GM12878 (cell line): ENCODE measurements around the gene CAPN8. TPM values are rescaled to one million over a fixed set of nuclear protein-coding genes. Genes with fewer than 3 reads are reported as not detected.

Experiments used
- ATAC-seq: fragments of 200-7000 bp; cut with Tn5 transposase; 3 replicates; pipeline ENCODE4 v1.9.1; 2020; ENCODE audit warnings: mild to moderate bottlenecking, moderate library complexity
- BruUV-seq: library from RNA; stranded (reverse); fragments of 400-500 nt; replicated peaks from 2 replicates; lab custom pipeline; 2021; lab: Mats Ljungman, UMichigan
- CTCF ChIA-PET: fragments of 300-600 bp; sonication (Branson Sonifier 250); formaldehyde crosslinking; extraction: SDS; loops from one replicate; lab custom pipeline; 2021; ENCODE audit warnings: inconsistent platforms; lab: Yijun Ruan, JAX
- POLR2A ChIA-PET: fragments of 350-600 bp; formaldehyde crosslinking; extraction: SDS; loops from one replicate; lab custom pipeline; 2021; ENCODE audit warnings: inconsistent platforms; lab: Charles Lee
- RAD21 ChIA-PET: fragments of 300-600 bp; sonication (Branson Sonifier 250); formaldehyde crosslinking; loops from one replicate; lab custom pipeline; 2023; ENCODE audit warnings: antibody characterized with exemption; ENCODE audit not compliant: unreplicated experiment; lab: Charles Lee
- SMC1A ChIA-PET: fragments of 300-600 bp; sonication (Branson Sonifier 250); formaldehyde crosslinking; loops from one replicate; lab custom pipeline; 2023; ENCODE audit not compliant: unreplicated experiment, uncharacterized antibody; lab: Charles Lee
- DNase-seq: peaks from one replicate; pipeline ENCODE4 v3.0.0-alpha.2; 2011; ENCODE audit warnings: low read depth, low spot score
- FAIRE-seq: peaks from 3 replicates; lab custom pipeline; 2011; peaks lifted over from hg19 to GRCh38; lab: Jason Lieb, UNC
- H2AFZ ChIP-seq: 2 replicates; pipeline ENCODE4 v1.6.0; 2011; ENCODE audit warnings: low read depth, low read length, control low read depth; ENCODE audit not compliant: control insufficient read depth
- H3K27ac ChIP-seq: 2 replicates; pipeline ENCODE4 v1.5.1; 2011; ENCODE audit warnings: control low read depth; ENCODE audit not compliant: control insufficient read depth, insufficient read depth
- H3K27me3 ChIP-seq, 2 experiments: replicated peaks in 1 of 2; 2 replicates each; pipeline versions ENCODE4 v1.6.0 to v1.6.1; 2011; ENCODE audit warnings: low read length in 1 of 2; ENCODE audit not compliant: control insufficient read depth in 2 of 2, insufficient read depth in 2 of 2
- H3K36me3 ChIP-seq, 2 experiments: 2 replicates each; pipeline ENCODE4 v1.5.1; 2011; ENCODE audit warnings: low read length in 1 of 2; ENCODE audit not compliant: control insufficient read depth in 2 of 2, insufficient read depth in 2 of 2
- H3K4me1 ChIP-seq: 2 replicates; pipeline ENCODE4 v1.6.1; 2011; ENCODE audit warnings: mild to moderate bottlenecking, low read length, moderate library complexity, mixed read lengths; ENCODE audit not compliant: control insufficient read depth, insufficient read depth
- H3K4me2 ChIP-seq: 2 replicates; pipeline ENCODE4 v1.6.0; 2011; ENCODE audit warnings: control low read depth; ENCODE audit not compliant: control insufficient read depth, insufficient read depth
- H3K4me3 ChIP-seq: fragments of 200-600 bp; sonication (generic); 2 replicates; pipeline ENCODE4 v1.5.1; 2016
- H3K79me2 ChIP-seq: 2 replicates; pipeline ENCODE4 v1.6.0; 2011; ENCODE audit warnings: low read length; ENCODE audit not compliant: control insufficient read depth, insufficient read depth
- H3K9ac ChIP-seq: 2 replicates; pipeline ENCODE4 v1.8.0; 2011; ENCODE audit warnings: low read length, control low read depth, mixed read lengths; ENCODE audit not compliant: control insufficient read depth, insufficient read depth
- H3K9me3 ChIP-seq: replicated peaks from 3 replicates; pipeline ENCODE4 v1.5.1; 2011; ENCODE audit warnings: mild to moderate bottlenecking, low read length; ENCODE audit not compliant: control insufficient read depth, insufficient read depth
- H4K20me1 ChIP-seq: 2 replicates; pipeline ENCODE4 v1.6.0; 2011; ENCODE audit not compliant: control insufficient read depth, insufficient read depth
- ATF2 ChIP-seq: IDR thresholded peaks from 2 replicates; pipeline ENCODE4 v1.6.1; 2012; ENCODE audit warnings: low read length, inconsistent platforms
- ATF7 ChIP-seq: fragments of 450-650 bp; IDR thresholded peaks from 2 replicates; pipeline ENCODE4 v1.6.1; 2016; ENCODE audit warnings: low read depth, mild to moderate bottlenecking
- KAT2A ChIP-seq: conservative IDR thresholded peaks from 2 replicates; pipeline ENCODE4 v1.6.1; 2011; ENCODE audit warnings: low read depth, low read length; ENCODE audit not compliant: control insufficient read depth
- LARP7 ChIP-seq: fragments of 450-650 bp; IDR thresholded peaks from 2 replicates; pipeline ENCODE4 v1.6.1; 2017; ENCODE audit warnings: mild to moderate bottlenecking
- MYB ChIP-seq: fragments of 150-350 bp; IDR thresholded peaks from 2 replicates; pipeline ENCODE4 v1.6.1; 2014; ENCODE audit warnings: mild to moderate bottlenecking, low read depth, low read length, borderline replicate concordance
- SKIL ChIP-seq: fragments of 450-650 bp; IDR thresholded peaks from 2 replicates; pipeline ENCODE4 v1.6.1; 2017; ENCODE audit warnings: mild to moderate bottlenecking, low read depth, inconsistent platforms; ENCODE audit not compliant: poor library complexity, severe bottlenecking
- SMAD1 ChIP-seq: fragments of 450-650 bp; IDR thresholded peaks from 2 replicates; pipeline ENCODE4 v1.6.1; 2018; ENCODE audit warnings: mild to moderate bottlenecking, low read depth; ENCODE audit not compliant: partially characterized antibody
- SMC3 ChIP-seq: IDR thresholded peaks from 2 replicates; pipeline ENCODE4 v1.6.1; 2011; ENCODE audit warnings: low read length, improper control_type of control experiment, borderline replicate concordance
- ZSCAN29 ChIP-seq: fragments of 450-650 bp; IDR thresholded peaks from 2 replicates; pipeline ENCODE4 v1.6.1; 2017; ENCODE audit warnings: mild to moderate bottlenecking, moderate library complexity
- WGBS: methylation state at CpG from one replicate; pipeline ENCODE4 v1.1.6; 2016; ENCODE audit warnings: low lambda C conversion rate; ENCODE audit not compliant: insufficient replicate concordance, insufficient coverage; ENCODE audit errors: missing lambda C conversion rate; 5-methylcytosine and 5-hydroxymethylcytosine counted together
- in situ Hi-C: fragments of 300-500 bp; cut with MboI; formaldehyde crosslinking; loops from 9 replicates; pipeline ENCODE4 v1.14.3; 2018; ENCODE audit warnings: mixed read lengths
- intact Hi-C: fragments of 100-400 bp; cut with micrococcal nuclease; formaldehyde crosslinking; loops from one replicate; pipeline ENCODE4 v1.14.2; 2022; ENCODE audit not compliant: unreplicated experiment
- polyA plus RNA-seq, 11 experiments: library from polyadenylated mRNA; depleted of rRNA in 4 of 11; unstranded in 6 of 11; stranded (reverse) in 5 of 11; fragments of >200 nt; fragmentation: Nextera tagmentation in 4 of 11; fragmentation: Illumina TruSeq in 1 of 11; extraction: Ambion mirVana in 4 of 11; extraction: Trizol in 1 of 11; gene quantifications; 1 replicate in 1 of 11; 2 replicates in 10 of 11; pipeline versions ENCODE4 v1.2.1 to v1.2.3, GENCODE V29; 2011 to 2016; ENCODE audit warnings: inconsistent platforms in 2 of 11, missing spikeins in 2 of 11, low read depth in 1 of 11
- total RNA-seq, 4 experiments: library from RNA; depleted of rRNA in 3 of 4; stranded (reverse); fragments of >200 nt in 3 of 4; fragmentation: Illumina TruSeq in 1 of 4; extraction: Trizol in 1 of 4; gene quantifications; 2 replicates each; pipeline versions ENCODE4 v1.2.1 to v1.2.3, GENCODE V29; 2013 to 2021
- TF ChIP-seq, protein P1 (sequence below): fragments of 450-650 bp; conservative IDR thresholded peaks from 2 replicates; pipeline ENCODE4 v1.6.1; 2017; ENCODE audit warnings: mild to moderate bottlenecking, moderate library complexity
- TF ChIP-seq, protein P2 (sequence below): IDR thresholded peaks from 2 replicates; pipeline ENCODE4 v1.6.1; 2012; ENCODE audit warnings: low read depth, low read length, improper control_type of control experiment

Gene CAPN8
- total and polyA plus RNA-seq, 10 of the 15 experiments (the other 5 are each of a cell fraction or from before 2014, with no cell fraction given) = 6.4 to 30.7 (median 12.3) TPM

DNA sequence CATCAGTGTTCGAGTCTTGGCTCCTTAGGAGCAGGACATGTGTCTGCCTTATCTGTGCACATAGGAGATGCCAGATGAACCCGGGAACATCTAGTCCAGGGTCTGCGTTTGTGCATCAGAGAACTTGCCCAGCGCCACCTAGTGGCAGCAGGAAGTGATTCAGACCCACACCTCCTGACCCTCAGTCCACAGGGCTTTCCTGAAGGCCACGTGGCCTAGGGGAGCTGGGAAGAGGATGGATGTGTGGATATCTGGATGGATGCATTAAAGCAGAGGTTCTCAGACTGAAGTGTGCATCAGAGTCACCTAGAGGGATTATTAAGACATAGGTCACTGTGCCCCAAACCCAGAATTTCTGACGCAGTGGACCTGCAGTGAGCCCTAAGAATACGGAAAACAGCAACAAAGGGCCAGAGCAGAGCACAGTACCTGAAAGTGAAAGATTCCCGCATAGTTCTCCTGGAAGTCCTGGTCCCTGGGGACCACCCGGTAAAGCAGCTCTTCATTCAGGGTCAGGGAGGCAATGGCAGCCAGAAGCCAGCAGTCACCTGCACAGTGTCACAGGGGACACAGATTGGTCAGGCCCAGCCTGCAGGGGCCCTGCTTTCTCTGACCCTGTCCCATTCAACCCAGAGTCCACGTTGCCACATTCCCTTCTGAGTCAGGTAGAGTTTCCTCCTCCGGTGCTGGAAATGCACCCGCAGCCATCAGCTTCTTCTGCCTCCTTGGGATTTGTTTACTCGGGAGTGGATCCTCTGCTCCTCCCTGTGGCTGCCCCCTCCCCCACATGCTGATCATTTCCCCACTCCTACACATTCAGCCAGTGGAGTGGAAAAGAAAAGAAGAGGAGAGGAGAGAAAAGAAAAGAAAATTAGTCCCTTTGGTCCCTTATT is 37.0 kb downstream of the CAPN8 start:
- Histone ChIP-seq H3K36me3 (no peaks in the 10 kb centered on the region), H3K79me2 (no peaks in the 10 kb centered on the region), H3K4me3 (no peak overlapping the region), H3K4me1 (no peaks in the 10 kb centered on the region), H3K9me3 (no peaks in the 10 kb centered on the region), H3K9ac (no peak overlapping the region), H3K4me2 (no peak overlapping the region), H4K20me1 (no peaks in the 10 kb centered on the region), H3K27ac (no peak overlapping the region), H3K27me3 (peaks cover 0 to 3% of the 10 kb centered on the region in 2 experiments; a peak in 1 of 4 replicates), H2AFZ (no peak overlapping the region)
- ChIA-PET CTCF (interaction anchor here (0.7 to 5.1 kb wide), 22 partner anchors 7 to 878 kb away, joined by 3 to 64 read pairs (median 4); no protein-coding TSS in a partner anchor), SMC1A (interaction anchor here (0.7 to 4.2 kb wide), 8 partner anchors 9 to 99 kb away, joined by 3 to 37 read pairs (median 4); no protein-coding TSS in a partner anchor), POLR2A (interaction anchor here (1.0 to 1.3 kb wide), 2 partner anchors 72 to 96 kb away, joined by 3 to 4 read pairs; no protein-coding TSS in a partner anchor), RAD21 (interaction anchor here (0.8 to 7.9 kb wide), 9 partner anchors 9 to 495 kb away, joined by 3 to 45 read pairs (median 4); no protein-coding TSS in a partner anchor)
- 35% methylated on average over 13 of the region's 13 CpGs for WGBS
- in situ Hi-C loops (no loop called here), intact Hi-C loops (loop anchor here (1.0 kb wide), 1 partner anchor 97 kb away; no protein-coding TSS in a partner anchor)
- peak; percentile 90 for ATAC-seq
- no peak for DNase-seq
- BruUV-seq = no TSS peak
- FAIRE-seq = peak; percentile 75
- TF ChIP-seq KAT2A = no peak
- no peak for TF ChIP-seq ATF2
- TF ChIP-seq, protein P1, sequence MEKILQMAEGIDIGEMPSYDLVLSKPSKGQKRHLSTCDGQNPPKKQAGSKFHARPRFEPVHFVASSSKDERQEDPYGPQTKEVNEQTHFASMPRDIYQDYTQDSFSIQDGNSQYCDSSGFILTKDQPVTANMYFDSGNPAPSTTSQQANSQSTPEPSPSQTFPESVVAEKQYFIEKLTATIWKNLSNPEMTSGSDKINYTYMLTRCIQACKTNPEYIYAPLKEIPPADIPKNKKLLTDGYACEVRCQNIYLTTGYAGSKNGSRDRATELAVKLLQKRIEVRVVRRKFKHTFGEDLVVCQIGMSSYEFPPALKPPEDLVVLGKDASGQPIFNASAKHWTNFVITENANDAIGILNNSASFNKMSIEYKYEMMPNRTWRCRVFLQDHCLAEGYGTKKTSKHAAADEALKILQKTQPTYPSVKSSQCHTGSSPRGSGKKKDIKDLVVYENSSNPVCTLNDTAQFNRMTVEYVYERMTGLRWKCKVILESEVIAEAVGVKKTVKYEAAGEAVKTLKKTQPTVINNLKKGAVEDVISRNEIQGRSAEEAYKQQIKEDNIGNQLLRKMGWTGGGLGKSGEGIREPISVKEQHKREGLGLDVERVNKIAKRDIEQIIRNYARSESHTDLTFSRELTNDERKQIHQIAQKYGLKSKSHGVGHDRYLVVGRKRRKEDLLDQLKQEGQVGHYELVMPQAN = no peak
- TF ChIP-seq MYB = no peak
- TF ChIP-seq LARP7 = peak; percentile 49; the same call in 1 of the 2 replicates
- TF ChIP-seq, protein P2, sequence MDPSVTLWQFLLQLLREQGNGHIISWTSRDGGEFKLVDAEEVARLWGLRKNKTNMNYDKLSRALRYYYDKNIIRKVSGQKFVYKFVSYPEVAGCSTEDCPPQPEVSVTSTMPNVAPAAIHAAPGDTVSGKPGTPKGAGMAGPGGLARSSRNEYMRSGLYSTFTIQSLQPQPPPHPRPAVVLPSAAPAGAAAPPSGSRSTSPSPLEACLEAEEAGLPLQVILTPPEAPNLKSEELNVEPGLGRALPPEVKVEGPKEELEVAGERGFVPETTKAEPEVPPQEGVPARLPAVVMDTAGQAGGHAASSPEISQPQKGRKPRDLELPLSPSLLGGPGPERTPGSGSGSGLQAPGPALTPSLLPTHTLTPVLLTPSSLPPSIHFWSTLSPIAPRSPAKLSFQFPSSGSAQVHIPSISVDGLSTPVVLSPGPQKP = 0 out of 2 replicates have a peak, but pooled peaks have one; percentile 46
- no peak for TF ChIP-seq ZSCAN29
- TF ChIP-seq SMAD1 = no peak
- no peak for TF ChIP-seq SKIL
- TF ChIP-seq SMC3 = peak; percentile 49; the same call in 1 of the 2 replicates
- no peak for TF ChIP-seq ATF7
